Thyroid gland (tissue), 4 donors: ENCODE data around the gene TAF4B. TPM values are rescaled to one million over a fixed set of nuclear protein-coding genes. Genes with fewer than 3 reads are reported as not detected.
"Not testable (repeated sequence)": the region's sequence is repeated elsewhere in the genome, so short reads cannot be mapped to it uniquely, and the experiment has no call there.

Experiments used
- DNase-seq, 2 donors: peaks; one replicate each; pipeline ENCODE4 v3.0.0-alpha.2; 2019
- H3K27ac ChIP-seq, 3 donors: fragments of 200-600 bp; sonication (generic); 1 replicate in 2 of 3; 2 replicates in 1 of 3; pipeline ENCODE4 v1.5.1; 2016 to 2019; ENCODE audit warnings: mild to moderate bottlenecking in 1 of 3, moderate library complexity in 1 of 3
- H3K27me3 ChIP-seq: fragments of 200-600 bp; sonication (generic); one replicate; pipeline ENCODE4 v1.5.1; 2019
- H3K36me3 ChIP-seq, 2 donors: fragments of 200-600 bp; sonication (generic); one replicate each; pipeline ENCODE4 v1.5.1; 2016 to 2019
- H3K4me1 ChIP-seq, 2 donors: fragments of 200-600 bp; sonication (generic); one replicate each; pipeline ENCODE4 v1.5.1; 2017 to 2019
- H3K4me3 ChIP-seq, 3 donors: fragments of 200-600 bp; sonication (generic); replicated peaks in 1 of 3; 1 replicate in 2 of 3; 2 replicates in 1 of 3; pipeline ENCODE4 v1.5.1; 2016; ENCODE audit warnings: mild to moderate bottlenecking in 1 of 3
- H3K9me3 ChIP-seq: fragments of 200-600 bp; sonication (generic); one replicate; pipeline ENCODE4 v1.5.1; 2017
- POLR2A ChIP-seq, 2 donors: fragments of 450-650 bp; IDR thresholded peaks; one replicate each; pipeline ENCODE4 v1.6.1; 2017; ENCODE audit warnings: antibody characterized with exemption in 2 of 2, mild to moderate bottlenecking in 2 of 2, moderate library complexity in 1 of 2
- WGBS, 2 donors: methylation state at CpG; one replicate each; pipeline ENCODE4 v1.1.5; 2017; 5-methylcytosine and 5-hydroxymethylcytosine counted together
- intact Hi-C: fragments of 100-400 bp; cut with DNase I; formaldehyde crosslinking; loops from one replicate; pipeline ENCODE4 v1.15.1; 2023
- total RNA-seq, 4 donors: library from RNA; depleted of rRNA; stranded (reverse); fragments of >200 nt; gene quantifications; one replicate each; pipeline ENCODE4 v1.2.3, GENCODE V29; 2016
- TF ChIP-seq, protein P1 (sequence below), 6 experiments: fragments of 200-600 bp in 3 of 6; fragments of 450-650 bp in 3 of 6; sonication (generic) in 3 of 6; IDR thresholded peaks; one replicate each; pipeline ENCODE4 v1.5.1; 2016 to 2019; ENCODE audit warnings: antibody characterized with exemption in 6 of 6, mild to moderate bottlenecking in 2 of 6, inconsistent platforms in 1 of 6, moderate library complexity in 1 of 6

The TAF4B gene
- total RNA-seq, 4 donors from 2014 or later, result 8.7 to 12.7 (median 9.8) TPM

DNA sequence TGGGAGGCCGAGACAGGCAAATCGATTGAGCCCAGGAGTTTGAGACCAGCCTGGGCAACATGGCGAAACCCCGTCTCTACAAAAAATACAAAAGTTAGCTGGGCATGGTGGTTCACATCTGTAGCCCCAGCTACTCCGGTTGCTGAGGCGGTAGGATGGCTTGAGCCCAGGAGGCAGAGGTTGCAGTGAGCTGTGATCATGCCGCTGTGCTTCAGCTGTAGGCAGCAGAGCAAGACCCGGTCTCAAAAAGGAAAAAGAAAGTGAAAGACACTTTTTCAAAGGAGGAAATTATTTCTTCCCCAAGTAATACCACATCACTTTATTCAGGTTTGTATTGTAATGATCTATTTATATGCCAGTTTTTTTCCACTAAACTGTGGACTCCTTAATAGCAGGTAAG is 35.7 kb upstream of the TAF4B start:
- H3K27ac ChIP-seq, result no peak overlapping the region
- intact Hi-C loops, result no loop called here
- H3K36me3 ChIP-seq, result no peaks in the 10 kb centered on the region
- no peaks in the 10 kb centered on the region for H3K9me3 ChIP-seq
- TF ChIP-seq POLR2A (IDR thresholded peaks at IDR 0.05), result no peak
- TF ChIP-seq, protein P1, sequence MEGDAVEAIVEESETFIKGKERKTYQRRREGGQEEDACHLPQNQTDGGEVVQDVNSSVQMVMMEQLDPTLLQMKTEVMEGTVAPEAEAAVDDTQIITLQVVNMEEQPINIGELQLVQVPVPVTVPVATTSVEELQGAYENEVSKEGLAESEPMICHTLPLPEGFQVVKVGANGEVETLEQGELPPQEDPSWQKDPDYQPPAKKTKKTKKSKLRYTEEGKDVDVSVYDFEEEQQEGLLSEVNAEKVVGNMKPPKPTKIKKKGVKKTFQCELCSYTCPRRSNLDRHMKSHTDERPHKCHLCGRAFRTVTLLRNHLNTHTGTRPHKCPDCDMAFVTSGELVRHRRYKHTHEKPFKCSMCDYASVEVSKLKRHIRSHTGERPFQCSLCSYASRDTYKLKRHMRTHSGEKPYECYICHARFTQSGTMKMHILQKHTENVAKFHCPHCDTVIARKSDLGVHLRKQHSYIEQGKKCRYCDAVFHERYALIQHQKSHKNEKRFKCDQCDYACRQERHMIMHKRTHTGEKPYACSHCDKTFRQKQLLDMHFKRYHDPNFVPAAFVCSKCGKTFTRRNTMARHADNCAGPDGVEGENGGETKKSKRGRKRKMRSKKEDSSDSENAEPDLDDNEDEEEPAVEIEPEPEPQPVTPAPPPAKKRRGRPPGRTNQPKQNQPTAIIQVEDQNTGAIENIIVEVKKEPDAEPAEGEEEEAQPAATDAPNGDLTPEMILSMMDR (IDR thresholded peaks at IDR 0.05), result no peak
- no peaks in the 10 kb centered on the region for H3K4me1 ChIP-seq
- WGBS, 2 donors, result 88 to 90% methylated on average over 8 of the region's 8 CpGs
- no peak overlapping the region for H3K4me3 ChIP-seq
- H3K27me3 ChIP-seq, result no peaks in the 10 kb centered on the region
- peak in 1 of 2 donors; percentile 10 for DNase-seq

DNA sequence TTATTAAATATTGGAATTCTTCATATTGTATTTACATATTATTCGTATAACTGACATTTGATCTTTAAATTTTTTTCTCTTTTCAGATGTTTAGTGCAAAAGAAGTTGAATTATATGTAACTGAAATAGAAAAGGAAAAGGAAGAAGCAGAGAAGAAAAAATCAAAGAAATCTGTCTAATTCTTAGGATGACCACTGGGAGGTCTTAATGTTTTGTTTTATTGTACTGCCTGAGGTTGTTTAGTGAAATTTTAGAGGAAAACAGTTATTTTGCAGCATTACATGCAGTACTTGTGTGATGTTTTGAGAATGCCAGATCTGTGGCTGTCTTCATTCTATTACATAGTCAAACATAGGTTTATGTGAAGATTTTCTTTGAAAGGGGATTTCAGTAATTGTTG is 34.0 kb upstream of the TAF4B start:
- Histone ChIP-seq H3K27me3 (no peaks in the 10 kb centered on the region), H3K9me3 (no peaks in the 10 kb centered on the region), H3K4me1 (no peaks in the 10 kb centered on the region), H3K27ac (no peak overlapping the region), H3K36me3 (no peaks in the 10 kb centered on the region), H3K4me3 (no peak overlapping the region)
- no peak for TF ChIP-seq POLR2A (IDR thresholded peaks at IDR 0.05)
- TF ChIP-seq, protein P1 (IDR thresholded peaks at IDR 0.05), result no peak
- WGBS, 2 donors, result 91 to 95% methylated on average over 1 of the region's 1 CpG
- intact Hi-C loops, result no loop called here
- no peak for DNase-seq

DNA sequence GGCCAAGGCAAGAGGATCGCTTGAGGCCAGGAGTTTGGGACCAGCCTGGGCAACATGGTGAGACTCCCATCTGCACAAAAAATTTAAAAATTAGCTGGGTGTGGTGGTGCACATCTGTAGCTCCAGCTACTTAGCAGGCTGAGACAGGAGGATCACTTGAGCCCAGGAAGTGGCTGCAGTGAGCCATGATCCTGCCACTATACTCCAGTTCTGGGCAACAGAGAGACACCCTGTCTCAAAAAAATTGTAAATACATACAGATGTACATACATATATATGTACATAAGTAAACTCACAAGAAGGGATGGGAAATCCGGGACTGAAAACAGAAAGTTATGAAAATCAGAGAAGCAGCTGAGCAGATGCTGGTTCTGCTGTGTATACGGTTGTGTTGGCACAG is 29.6 kb upstream of the TAF4B start:
- Histone ChIP-seq H3K27me3 (no peaks in the 10 kb centered on the region), H3K27ac (no peak overlapping the region), H3K4me1 (no peaks in the 10 kb centered on the region), H3K36me3 (no peaks in the 10 kb centered on the region), H3K4me3 (no peak overlapping the region), H3K9me3 (no peaks in the 10 kb centered on the region)
- intact Hi-C loops, result no loop called here
- 89 to 92% methylated on average over 3 of the region's 3 CpGs for WGBS, 2 donors
- no peak for DNase-seq
- TF ChIP-seq, protein P1 (IDR thresholded peaks at IDR 0.05), result no peak

DNA sequence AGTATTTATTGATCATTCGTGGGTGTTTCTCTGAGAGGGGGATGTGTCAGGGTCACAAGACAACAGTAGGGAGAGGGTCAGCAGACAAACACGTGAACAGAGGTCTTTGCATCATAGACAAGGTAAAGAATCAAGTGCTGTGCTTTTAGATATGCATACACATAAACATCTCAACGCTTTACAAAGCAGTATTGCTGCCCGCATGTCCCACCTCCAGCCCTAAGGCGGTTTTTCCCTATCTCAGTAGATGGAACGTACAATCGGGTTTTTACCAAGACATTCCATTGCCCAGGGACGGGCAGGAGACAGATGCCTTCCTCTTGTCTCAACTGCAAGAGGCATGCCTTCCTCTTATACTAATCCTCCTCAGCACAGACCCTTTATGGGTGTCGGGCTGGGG is 24.2 kb upstream of the TAF4B start:
- DNase-seq, H3K27me3 ChIP-seq, H3K4me3 ChIP-seq, H3K27ac ChIP-seq, H3K9me3 ChIP-seq, intact Hi-C loops, H3K36me3 ChIP-seq: not testable (repeated sequence)
- peaks cover 7 to 12% of the 10 kb centered on the region in 2 donors for H3K4me1 ChIP-seq
- 85 to 90% methylated on average over 8 of the region's 9 CpGs for WGBS, 2 donors

DNA sequence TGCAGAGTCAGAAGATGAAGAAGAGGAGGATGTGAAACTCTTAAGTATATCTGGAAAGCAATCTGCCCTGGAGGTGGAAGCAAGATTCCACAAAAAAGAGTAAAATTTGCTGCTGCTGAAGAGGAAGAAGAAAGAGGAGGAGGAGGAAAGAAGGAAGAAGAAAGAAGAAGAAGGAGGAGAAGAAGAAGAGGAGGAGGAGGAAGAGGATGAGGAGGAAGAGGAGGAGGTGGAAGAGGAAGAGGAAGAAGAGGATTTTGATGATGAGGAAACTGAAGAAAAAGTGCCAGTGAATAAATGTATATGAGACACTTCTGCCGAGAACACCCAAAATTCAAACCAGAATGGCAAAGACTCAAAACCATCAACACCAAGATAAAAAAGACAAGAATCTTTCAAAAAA is 20.9 kb upstream of the TAF4B start:
- 90 to 96% methylated on average over 1 of the region's 1 CpG for WGBS, 2 donors

More for the DNA sequence above, 20.9 kb upstream of the TAF4B start:
- Histone ChIP-seq H3K4me1 (peaks cover 9 to 18% of the 10 kb centered on the region in 2 donors), H3K36me3 (no peaks in the 10 kb centered on the region), H3K27me3 (no peaks in the 10 kb centered on the region), H3K4me3 (no peak overlapping the region), H3K27ac (no peak overlapping the region), H3K9me3 (no peaks in the 10 kb centered on the region)
- intact Hi-C loops, result no loop called here
- no peak for TF ChIP-seq POLR2A (IDR thresholded peaks at IDR 0.05)
- TF ChIP-seq, protein P1 (IDR thresholded peaks at IDR 0.05), result no peak
- DNase-seq, result no peak
